ENCODE data around the gene IL25. TPM values are rescaled to one million over a fixed set of nuclear protein-coding genes. Genes with fewer than 3 reads are reported as not detected.

The IL25 gene
- total and polyA plus RNA-seq, 2 of the 13 experiments (the other 11 are each of a cell fraction or from before 2014, with no cell fraction given) = not detected

DNA sequence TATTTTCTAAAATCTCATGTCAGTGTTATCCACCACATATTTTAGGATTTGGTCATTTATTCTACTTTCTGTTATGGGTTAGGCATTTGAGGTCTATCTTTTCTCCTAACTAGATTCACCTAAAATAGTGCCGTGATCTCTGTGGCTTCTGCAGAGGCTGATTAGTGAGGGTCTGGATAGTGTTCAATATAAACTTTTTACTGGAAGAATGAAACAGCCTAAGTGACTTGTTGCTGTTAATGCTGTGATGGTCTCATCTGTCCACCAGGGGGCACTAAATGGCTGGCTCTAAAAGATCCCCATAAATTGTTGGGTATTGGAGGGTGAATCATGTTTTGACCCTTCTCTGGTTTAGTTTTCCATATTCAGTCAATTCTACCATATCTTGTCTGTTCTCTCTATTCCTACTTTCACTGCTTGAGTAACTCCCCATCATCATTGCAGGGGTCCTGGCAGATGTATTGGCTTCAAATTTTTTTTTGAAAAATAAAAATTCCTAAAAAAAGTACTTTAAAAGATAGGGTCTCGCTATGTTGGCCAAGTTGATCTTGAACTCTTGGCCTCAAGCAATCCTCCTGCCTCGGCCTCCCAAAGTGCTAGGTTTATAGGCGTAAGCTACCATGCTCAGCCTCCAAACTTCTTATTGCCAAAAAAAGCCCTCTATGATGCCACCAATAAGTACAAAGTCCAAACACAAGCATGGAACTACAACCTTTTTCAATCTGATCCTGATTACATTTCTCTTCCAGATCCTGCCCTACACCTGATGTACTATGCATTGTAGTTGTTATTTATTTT lies 44.5 kb upstream of the IL25 start (continued):
- TF ChIP-seq AFF4 (CRISPR knock-in tag; IDR thresholded peaks at IDR 0.05) = no peak; the same call in 1 of the 2 replicates
- no peak for TF ChIP-seq NR3C1 (CRISPR knock-in tag; IDR thresholded peaks at IDR 0.05)
- no peak for TF ChIP-seq PHF20 (CRISPR knock-in tag; IDR thresholded peaks at IDR 0.05)
- no peak for TF ChIP-seq ZC3H13 (CRISPR knock-in tag; IDR thresholded peaks at IDR 0.05)
- TF ChIP-seq MZF1 (CRISPR knock-in tag; IDR thresholded peaks at IDR 0.05; ENCODE audit: borderline replicate concordance) = no peak
- TF ChIP-seq, protein P1, sequence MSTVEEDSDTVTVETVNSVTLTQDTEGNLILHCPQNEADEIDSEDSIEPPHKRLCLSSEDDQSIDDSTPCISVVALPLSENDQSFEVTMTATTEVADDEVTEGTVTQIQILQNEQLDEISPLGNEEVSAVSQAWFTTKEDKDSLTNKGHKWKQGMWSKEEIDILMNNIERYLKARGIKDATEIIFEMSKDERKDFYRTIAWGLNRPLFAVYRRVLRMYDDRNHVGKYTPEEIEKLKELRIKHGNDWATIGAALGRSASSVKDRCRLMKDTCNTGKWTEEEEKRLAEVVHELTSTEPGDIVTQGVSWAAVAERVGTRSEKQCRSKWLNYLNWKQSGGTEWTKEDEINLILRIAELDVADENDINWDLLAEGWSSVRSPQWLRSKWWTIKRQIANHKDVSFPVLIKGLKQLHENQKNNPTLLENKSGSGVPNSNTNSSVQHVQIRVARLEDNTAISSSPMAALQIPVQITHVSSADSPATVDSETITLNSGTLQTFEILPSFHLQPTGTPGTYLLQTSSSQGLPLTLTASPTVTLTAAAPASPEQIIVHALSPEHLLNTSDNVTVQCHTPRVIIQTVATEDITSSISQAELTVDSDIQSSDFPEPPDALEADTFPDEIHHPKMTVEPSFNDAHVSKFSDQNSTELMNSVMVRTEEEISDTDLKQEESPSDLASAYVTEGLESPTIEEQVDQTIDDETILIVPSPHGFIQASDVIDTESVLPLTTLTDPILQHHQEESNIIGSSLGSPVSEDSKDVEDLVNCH (CRISPR knock-in tag; IDR thresholded peaks at IDR 0.05) = no peak
- 0 out of 2 replicates have a peak, but pooled peaks have one; percentile 19 for TF ChIP-seq HNF4A (CRISPR knock-in tag; IDR thresholded peaks at IDR 0.05)
- TF ChIP-seq RBAK (CRISPR knock-in tag; IDR thresholded peaks at IDR 0.05) = no peak
- no peak for TF ChIP-seq KLF6 (CRISPR knock-in tag; IDR thresholded peaks at IDR 0.05)
- TF ChIP-seq, protein P2, sequence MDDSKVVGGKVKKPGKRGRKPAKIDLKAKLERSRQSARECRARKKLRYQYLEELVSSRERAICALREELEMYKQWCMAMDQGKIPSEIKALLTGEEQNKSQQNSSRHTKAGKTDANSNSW (CRISPR knock-in tag; IDR thresholded peaks at IDR 0.05; ENCODE audit: borderline replicate concordance) = 0 out of 2 replicates have a peak, but pooled peaks have one; percentile 79
- TF ChIP-seq ZNF501 (CRISPR knock-in tag; IDR thresholded peaks at IDR 0.05) = no peak
- TF ChIP-seq KLF12 (CRISPR knock-in tag; IDR thresholded peaks at IDR 0.05; ENCODE audit: borderline replicate concordance) = no peak
- TF ChIP-seq ZNF772 (CRISPR knock-in tag; IDR thresholded peaks at IDR 0.05) = no peak
- no peak for TF ChIP-seq KLF15 (CRISPR knock-in tag; IDR thresholded peaks at IDR 0.05; ENCODE audit: borderline replicate concordance)
- no peak for TF ChIP-seq HOXA9 (CRISPR knock-in tag; IDR thresholded peaks at IDR 0.05; ENCODE audit: borderline replicate concordance)
- TF ChIP-seq SATB2 (CRISPR knock-in tag; IDR thresholded peaks at IDR 0.05) = no peak
- no peak for TF ChIP-seq ZNF335 (CRISPR knock-in tag; IDR thresholded peaks at IDR 0.05)
- 0 out of 2 replicates have a peak, but pooled peaks have one; percentile 82 for TF ChIP-seq FUBP1 (CRISPR knock-in tag; IDR thresholded peaks at IDR 0.05; ENCODE audit: borderline replicate concordance)
- TF ChIP-seq ZBTB8A (CRISPR knock-in tag; IDR thresholded peaks at IDR 0.05; ENCODE audit: borderline replicate concordance, low read depth) = no peak
- peak; percentile 69; the same call in 1 of the 2 replicates for TF ChIP-seq ZNF337 (CRISPR knock-in tag; IDR thresholded peaks at IDR 0.05; ENCODE audit: borderline replicate concordance, low read depth)
- TF ChIP-seq ZNF589 (CRISPR knock-in tag; conservative IDR thresholded peaks at IDR 0.05) = no peak

All from HepG2 (cell line).